ENCODE results near the gene SPG7.

DNA sequence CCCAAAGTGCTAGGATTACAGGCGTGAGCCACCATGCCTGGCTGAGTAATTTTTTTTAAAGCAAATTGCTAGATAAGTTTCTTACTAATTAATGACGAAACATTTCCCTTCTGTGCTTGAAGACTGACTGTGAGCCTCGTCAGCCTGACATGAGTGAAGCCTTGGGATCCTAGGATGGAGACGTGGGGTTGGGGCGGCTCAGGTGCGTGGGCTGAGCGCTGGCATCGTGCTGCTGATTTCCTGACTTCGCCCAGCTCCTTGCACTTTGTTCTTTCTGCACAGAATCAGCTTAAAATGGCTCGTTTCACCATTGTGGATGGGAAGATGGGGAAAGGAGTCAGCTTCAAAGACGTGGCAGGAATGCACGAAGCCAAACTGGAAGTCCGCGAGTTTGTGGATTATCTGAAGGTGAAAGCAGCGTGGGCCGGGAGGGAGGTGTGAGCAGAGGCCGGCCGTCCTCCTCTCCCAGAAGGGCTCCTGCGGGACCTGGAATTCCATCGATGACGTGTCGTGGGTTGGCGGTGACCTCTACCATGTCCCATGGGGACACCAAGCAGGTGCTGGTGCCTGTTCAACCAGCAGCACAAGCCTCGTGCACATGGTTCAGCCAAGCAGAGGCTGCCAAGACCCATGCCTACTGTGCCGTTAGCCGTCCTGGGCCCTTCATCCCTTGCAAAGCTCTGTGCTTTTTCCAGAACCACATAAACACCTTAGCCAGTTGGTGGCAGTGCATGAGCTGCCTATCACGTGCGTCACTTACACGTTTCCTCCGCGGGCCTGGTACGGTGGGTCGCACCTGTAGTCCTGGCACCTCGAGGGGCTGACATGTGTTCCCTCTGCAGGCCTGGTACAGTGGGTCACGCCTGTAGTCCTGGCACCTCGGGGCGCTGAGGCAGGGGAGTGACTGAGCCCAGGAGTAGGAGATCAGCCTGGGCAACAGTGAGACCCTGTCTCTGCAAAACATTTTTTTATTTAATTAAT is 22.5 kb downstream of the SPG7 start:
- TF ChIP-seq FOXA1 (IDR thresholded peaks at IDR 0.05) = no peak
- TF ChIP-seq, protein P1, sequence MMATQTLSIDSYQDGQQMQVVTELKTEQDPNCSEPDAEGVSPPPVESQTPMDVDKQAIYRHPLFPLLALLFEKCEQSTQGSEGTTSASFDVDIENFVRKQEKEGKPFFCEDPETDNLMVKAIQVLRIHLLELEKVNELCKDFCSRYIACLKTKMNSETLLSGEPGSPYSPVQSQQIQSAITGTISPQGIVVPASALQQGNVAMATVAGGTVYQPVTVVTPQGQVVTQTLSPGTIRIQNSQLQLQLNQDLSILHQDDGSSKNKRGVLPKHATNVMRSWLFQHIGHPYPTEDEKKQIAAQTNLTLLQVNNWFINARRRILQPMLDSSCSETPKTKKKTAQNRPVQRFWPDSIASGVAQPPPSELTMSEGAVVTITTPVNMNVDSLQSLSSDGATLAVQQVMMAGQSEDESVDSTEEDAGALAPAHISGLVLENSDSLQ (IDR thresholded peaks at IDR 0.05) = no peak
- no peak for TF ChIP-seq L3MBTL2 (conservative IDR thresholded peaks at IDR 0.05)
- TF ChIP-seq FOXK2 (IDR thresholded peaks at IDR 0.05) = no peak
- no peak for TF ChIP-seq SP1 (IDR thresholded peaks at IDR 0.05)
